D721Med (cell line): ENCODE data around the gene CPEB3.

Source experiments
- DNase-seq: peaks from one replicate; pipeline ENCODE4 v3.0.0; 2011; ENCODE audit warnings: low spot score; ENCODE audit not compliant: insufficient read length
- FAIRE-seq: peaks from 2 replicates; lab custom pipeline; 2011; peaks lifted over from hg19 to GRCh38; lab: Jason Lieb, UNC
- CTCF ChIP-seq: IDR thresholded peaks from 2 replicates; pipeline ENCODE4 v1.5.1; 2012; ENCODE audit warnings: mild to moderate bottlenecking, control low read depth; ENCODE audit not compliant: insufficient read depth; ENCODE audit errors: missing control alignments

Gene CPEB3

GRCh38 chr10:92113911-92114600 lies 176.8 kb downstream of the CPEB3 start:
- TF ChIP-seq CTCF: no peak
- no peak for FAIRE-seq
- no peak for DNase-seq

- FAIRE-seq: no peak
- TF ChIP-seq CTCF: no peak
- no peak for DNase-seq
These were observed 178.4 kb downstream of the CPEB3 start for GRCh38 chr10:92112462-92112861.

- no peak for TF ChIP-seq CTCF
- DNase-seq: no peak
- FAIRE-seq: no peak
These were observed 179.4 kb downstream of the CPEB3 start for GRCh38 chr10:92111336-92111939.

GRCh38 chr10:92110039-92110794 lies 180.7 kb downstream of the CPEB3 start:
- DNase-seq (no peak), FAIRE-seq (no peak)
- no peak for TF ChIP-seq CTCF

GRCh38 chr10:92108747-92109146 lies 182.1 kb downstream of the CPEB3 start:
- DNase-seq: no peak
- no peak for FAIRE-seq

GRCh38 chr10:92108120-92108519 lies 182.8 kb downstream of the CPEB3 start:
- FAIRE-seq: no peak

More at GRCh38 chr10:92108747-92109146, 182.1 kb downstream of the CPEB3 start:
- TF ChIP-seq CTCF: no peak

More at GRCh38 chr10:92108120-92108519, 182.8 kb downstream of the CPEB3 start:
- DNase-seq: no peak
- TF ChIP-seq CTCF: no peak
